ENCODE data around the gene TEPSIN. TPM values are rescaled to one million over a fixed set of nuclear protein-coding genes. Genes with fewer than 3 reads are reported as not detected.

The TEPSIN gene, protein sequence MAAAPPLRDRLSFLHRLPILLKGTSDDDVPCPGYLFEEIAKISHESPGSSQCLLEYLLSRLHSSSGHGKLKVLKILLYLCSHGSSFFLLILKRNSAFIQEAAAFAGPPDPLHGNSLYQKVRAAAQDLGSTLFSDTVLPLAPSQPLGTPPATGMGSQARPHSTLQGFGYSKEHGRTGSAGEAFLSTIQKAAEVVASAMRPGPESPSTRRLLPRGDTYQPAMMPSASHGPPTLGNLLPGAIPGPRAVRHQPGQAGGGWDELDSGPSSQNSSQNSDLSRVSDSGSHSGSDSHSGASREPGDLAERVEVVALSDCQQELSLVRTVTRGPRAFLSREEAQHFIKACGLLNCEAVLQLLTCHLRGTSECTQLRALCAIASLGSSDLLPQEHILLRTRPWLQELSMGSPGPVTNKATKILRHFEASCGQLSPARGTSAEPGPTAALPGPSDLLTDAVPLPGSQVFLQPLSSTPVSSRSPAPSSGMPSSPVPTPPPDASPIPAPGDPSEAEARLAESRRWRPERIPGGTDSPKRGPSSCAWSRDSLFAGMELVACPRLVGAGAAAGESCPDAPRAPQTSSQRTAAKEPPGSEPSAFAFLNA
- total RNA-seq (2014; rRNA removed; shearing (Covaris generic); ENCODE audit: low replicate concordance), result 19.5 and 20.4 TPM in 2 replicates

DNA sequence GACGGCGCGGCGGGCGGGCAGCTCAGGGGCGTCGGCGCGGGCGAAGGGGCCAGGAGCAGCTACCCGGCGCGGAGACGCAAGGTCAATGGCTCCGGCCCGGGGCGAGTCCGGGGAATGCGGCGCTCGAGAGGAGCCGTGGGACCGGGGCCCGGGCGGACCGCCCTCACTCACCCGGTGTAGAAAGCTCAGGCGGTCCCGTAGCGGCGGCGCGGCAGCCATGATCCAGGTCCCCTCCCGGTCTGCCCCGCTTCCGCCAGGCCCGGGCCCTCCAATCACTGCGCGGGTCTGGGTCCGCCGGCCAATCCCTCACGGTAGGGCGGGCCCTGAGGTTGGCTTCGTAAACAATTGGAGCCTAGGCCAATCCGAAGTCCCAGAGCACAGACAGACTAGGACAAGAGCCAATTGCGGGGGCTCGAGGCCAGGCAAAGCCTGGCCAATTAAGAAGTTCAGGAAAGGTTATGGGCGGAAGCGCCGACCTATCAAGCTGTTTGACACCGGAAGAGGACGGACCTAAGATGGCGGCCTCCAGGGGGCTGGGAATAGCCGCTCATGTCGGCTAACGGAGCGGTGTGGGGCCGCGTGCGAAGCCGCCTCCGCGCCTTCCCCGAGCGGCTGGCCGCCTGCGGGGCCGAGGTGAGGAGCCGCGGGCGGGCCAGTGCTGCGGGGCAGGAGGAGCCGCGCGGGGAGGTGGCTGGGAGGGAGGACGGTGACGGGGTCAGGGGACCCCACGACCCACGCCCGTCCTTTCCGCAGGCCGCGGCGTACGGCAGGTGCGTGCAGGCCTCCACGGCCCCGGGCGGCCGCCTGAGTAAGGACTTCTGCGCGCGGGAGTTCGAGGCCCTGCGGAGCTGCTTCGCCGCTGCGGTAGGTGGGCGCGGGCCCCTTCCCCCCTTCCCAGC, at the start of gene TEPSIN, which contains the start of gene NDUFAF8:
Gene TEPSIN (minus strand): TSS at position 241 of the 899 bp plus-strand sequence. CDS start 22 bp downstream, at position 219.
Gene NDUFAF8 (plus strand): TSS at position 504 of the 899 bp plus-strand sequence. CDS start 46 bp downstream, at position 550.
- Histone ChIP-seq H3K27me3 (no peaks in the 10 kb centered on the region), H3K9me3 (no peaks in the 10 kb centered on the region), H3K36me3 (peaks cover 35% of the 10 kb centered on the region), H3K4me3 (peak within 1 kb of the TSS; percentile 88)
- peak; percentile 99 for DNase-seq

DNA sequence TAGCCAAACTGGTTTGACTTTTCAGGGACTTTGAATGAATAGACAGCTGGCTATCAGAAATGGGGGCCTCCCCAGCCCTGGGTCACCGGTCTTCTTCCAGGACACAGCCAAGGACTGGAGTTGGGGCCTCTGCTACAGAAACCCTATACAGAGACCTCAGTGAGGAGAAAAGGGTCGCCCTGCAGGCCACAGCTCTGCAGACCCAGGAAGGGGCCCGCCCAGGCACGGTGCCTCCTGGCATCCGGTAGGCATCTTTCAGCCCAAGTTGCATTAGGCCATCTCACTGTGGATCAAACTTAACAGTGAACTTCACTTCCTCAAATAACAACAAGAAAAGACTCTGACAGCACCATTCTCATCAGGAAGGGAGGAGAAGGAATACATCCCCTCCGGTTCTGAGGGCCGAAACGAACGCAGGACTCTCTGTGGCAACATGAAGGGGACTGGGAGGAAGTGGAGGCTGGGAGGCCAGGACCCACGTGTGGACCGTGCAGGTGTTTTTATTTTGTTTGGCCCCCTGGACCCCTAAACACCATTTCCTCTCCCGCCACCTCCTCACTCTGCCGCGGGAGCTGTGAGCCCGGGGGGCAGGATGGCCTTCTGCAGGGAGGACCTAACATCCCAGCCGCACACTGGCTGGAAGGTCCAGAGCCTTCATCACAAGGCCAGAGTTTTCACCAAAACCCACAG, 49.0 kb upstream of the TEPSIN start:
- Histone ChIP-seq H3K4me3 (no peak overlapping the region), H3K36me3 (peaks cover 39% of the 10 kb centered on the region), H3K27me3 (no peaks in the 10 kb centered on the region), H3K9me3 (no peaks in the 10 kb centered on the region)
- no peak for DNase-seq

DNA sequence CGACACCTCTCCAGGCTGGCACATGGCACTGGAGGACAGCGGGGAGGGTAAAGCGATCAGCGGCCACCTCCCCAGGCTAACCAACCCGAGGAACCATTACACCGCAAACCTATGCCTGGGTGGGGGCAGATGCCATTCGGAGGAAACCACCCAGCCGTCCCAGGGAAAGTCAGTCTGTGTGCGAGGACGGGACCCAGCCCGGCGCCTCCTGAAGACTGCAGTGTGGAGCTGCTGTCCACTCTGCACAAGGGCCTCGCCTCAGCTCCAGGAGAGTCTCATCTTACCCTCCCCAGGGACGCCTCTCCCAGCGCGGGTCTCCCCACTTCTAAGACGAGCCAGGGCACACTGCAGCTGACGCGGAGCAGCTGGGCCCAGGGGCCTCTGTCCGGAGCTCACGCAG, 48.3 kb upstream of the TEPSIN start:
- no peak overlapping the region for H3K4me3 ChIP-seq
- no peaks in the 10 kb centered on the region for H3K27me3 ChIP-seq
- H3K36me3 ChIP-seq, result peaks cover 36% of the 10 kb centered on the region
- no peaks in the 10 kb centered on the region for H3K9me3 ChIP-seq
- no peak for DNase-seq

DNA sequence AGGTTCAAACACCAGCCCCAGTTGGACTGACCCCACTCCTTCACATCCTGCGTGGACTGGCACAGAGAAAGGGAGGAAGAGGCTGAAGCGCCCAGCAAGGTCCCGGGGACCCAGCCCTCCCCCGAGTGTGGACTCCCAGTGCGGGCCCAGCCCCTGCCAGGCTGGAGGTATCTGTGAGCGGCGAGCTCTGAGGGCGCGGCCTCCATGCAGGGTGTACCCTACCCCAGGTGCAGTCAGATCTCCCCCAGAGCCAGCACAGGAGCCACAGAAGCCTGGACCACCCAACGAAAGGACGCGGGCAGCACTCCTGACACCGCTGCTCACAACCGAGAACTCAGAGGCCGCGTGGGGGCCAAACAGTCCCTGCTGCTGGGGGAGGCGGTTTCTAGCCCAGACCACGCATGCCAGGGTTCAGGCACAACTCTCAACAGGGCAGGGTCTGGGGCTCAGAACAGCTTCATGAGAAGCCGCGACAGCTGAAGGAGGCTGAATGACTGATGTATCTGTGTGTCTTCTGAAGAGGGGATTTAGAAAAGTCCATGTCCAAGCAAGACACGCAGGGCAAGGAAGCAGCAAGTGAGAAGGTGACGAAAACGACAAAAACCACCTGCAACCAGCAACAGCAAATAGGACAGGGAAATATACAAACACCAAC, 47.8 kb upstream of the TEPSIN start:
- Histone ChIP-seq H3K9me3 (no peaks in the 10 kb centered on the region), H3K36me3 (peaks cover 38% of the 10 kb centered on the region), H3K27me3 (no peaks in the 10 kb centered on the region), H3K4me3 (no peak overlapping the region)
- no peak for DNase-seq

DNA sequence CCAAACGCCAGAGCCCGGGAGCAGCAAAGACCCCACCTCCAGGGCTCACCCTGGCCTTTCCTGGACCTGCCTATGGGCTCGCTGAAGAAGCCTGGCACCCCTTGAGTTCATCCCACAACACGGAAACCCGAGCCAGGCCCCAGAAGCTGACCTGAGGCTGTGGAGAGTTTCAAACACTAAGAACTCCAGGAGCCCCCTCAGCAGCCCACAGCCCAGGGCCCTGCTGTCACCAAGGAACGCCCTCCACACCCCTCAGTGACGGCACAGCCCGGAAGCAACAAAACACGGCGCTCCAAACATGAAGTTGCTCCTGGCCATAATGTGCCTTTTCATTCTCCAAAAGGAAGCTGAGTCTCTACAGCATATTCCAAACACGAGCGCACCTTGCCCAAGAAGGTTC, 47.0 kb upstream of the TEPSIN start:
- Histone ChIP-seq H3K27me3 (no peaks in the 10 kb centered on the region), H3K9me3 (no peaks in the 10 kb centered on the region), H3K36me3 (peaks cover 43% of the 10 kb centered on the region), H3K4me3 (no peak overlapping the region)
- no peak for DNase-seq

DNA sequence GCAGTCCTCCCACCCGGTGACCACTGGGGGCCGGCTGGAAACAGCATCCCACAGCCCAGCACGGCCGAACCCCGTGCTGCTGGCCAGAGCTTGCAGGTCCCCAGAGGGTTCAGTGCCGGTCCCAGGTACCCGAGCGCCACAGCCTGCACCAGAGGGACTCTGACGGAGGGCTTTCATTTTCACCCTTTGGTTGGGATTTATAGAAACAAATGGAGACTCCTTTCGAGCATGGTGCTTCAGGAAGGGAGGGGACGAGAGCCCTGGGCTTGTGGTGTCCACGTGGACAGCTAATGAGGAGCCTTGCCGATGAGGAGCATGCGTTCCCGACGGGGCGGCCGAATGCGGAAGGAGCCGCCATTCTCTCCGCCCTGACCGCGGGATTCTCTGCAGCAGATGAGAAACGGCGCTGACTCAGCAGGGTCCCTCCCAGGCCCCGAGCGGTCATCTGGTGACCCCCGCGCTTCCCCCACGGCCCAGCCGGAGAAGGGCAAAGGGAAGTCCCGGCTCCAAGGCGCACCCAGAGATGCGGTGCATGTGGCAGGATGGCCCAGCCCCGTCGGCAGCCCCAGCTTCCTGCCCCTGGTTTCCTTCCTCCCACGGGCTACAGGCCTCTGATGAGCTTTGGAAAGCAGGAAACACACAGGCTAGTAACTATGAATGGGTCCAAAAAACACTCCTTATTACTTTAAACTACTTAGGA, 46.5 kb upstream of the TEPSIN start:
- no peak for DNase-seq
- no peaks in the 10 kb centered on the region for H3K27me3 ChIP-seq
- H3K9me3 ChIP-seq, result no peaks in the 10 kb centered on the region
- peaks cover 42% of the 10 kb centered on the region for H3K36me3 ChIP-seq
- no peak overlapping the region for H3K4me3 ChIP-seq

DNA sequence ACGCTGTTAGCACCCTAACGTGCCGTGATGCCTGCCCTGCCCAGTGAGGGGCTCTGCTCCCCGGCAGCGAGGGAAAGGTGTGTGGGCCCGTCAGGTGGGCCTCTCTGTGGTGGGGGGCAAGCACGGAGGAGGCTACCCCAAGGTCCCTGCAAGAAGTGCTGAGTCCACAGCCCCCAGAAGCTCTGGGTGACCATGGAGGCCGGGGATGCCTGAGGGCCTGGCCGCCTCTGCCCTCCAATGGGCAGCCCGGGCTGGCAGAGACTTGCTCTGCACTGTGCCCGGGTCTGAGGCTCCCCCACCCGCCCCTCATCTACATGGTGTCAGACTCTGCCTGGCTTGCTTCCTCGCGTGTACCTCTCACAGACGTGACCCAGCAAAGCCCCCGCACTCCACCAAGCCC, 44.0 kb upstream of the TEPSIN start:
- no peak for DNase-seq
- no peaks in the 10 kb centered on the region for H3K9me3 ChIP-seq
- H3K36me3 ChIP-seq, result peaks cover 35% of the 10 kb centered on the region
- H3K4me3 ChIP-seq, result no peak overlapping the region
- H3K27me3 ChIP-seq, result no peaks in the 10 kb centered on the region

DNA sequence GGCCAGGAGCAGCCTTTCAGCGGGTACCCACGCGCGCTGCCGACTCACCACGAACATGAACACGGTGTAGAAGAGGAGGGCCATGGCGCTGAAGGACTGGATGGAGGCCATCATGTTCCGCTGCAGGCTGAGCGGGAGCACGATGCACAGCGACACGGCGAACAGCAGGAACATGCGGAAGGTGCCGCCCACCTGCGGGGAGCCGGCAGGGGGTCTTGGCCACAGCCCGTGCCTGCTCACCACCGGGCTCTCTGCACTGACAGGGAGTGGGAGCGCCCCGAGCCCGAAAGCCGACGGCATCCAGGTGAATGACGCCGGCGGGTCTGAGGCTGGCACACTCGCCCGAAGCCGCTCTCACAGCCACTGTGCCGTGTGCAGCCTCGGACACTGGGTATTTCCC, 43.3 kb upstream of the TEPSIN start:
- H3K4me3 ChIP-seq, result no peak overlapping the region
- no peak for DNase-seq
- no peaks in the 10 kb centered on the region for H3K9me3 ChIP-seq
- H3K36me3 ChIP-seq, result peaks cover 35% of the 10 kb centered on the region
- H3K27me3 ChIP-seq, result no peaks in the 10 kb centered on the region

DNA sequence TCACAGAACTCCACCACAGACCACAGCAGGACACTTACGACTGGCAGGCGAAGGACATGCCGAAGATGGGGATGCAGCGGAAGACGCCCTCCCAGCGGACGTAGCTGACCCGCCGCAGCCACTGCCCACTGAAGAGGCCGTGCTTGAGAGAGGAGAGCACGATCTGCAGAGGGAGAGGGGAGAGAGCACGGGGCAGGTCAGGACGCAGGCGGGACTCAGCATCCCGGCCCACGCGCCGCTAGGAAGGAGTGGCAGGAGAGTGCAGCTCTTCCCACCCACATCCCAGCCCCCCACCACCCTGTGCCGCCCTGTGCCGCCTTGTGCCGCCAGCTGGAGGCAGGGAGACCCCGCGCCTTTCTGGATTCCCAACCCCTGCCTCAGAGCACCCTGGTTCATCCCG, 41.7 kb upstream of the TEPSIN start:
- Histone ChIP-seq H3K27me3 (no peaks in the 10 kb centered on the region), H3K4me3 (no peak overlapping the region), H3K36me3 (peaks cover 35% of the 10 kb centered on the region), H3K9me3 (no peaks in the 10 kb centered on the region)
- no peak for DNase-seq

DNA sequence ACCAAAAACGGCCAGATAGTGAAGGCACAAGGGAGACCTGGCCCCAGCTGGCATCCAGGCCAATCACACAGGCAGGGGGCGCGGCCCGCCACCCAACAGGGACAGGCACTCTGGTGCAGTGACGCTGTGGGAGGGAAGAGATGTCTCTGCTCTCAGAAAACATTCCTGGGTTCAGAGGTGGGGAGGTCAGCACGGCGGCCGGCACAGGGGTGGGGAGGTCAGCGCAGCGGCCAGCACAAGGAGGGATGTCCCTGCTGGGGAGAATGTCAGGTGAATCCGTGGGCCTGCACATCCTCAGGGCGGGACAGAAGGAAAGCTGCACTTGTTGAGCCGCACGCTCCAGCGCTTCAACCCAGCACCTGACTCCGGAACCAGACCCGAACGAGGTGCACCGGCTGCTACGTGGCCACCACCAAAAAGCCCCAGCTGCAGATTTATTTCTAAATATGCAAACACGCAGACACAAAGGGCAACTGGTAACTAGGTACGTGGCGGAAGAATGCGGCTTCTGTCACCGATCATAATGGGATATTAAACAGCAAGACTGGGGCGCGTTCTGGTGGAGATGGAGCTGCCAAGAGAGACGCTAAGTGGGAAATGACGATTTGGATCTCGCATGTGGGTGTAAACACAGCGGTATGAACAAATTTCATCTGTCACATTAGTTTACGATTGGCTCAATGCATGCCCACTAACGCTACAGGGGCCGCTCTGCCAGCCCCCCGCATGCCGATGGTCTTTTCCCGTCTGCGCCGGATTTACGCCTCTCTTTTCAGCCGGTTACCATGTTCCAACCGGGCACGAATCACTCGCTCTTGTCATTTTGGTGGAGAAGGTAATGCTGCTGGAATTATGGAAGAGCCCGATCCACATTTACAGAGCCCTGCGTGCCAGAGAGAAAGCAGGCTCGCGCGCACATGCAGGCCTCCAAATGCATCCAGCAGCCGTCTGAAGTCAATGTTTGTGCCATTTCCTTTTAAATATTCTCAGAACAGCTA, 40.7 kb upstream of the TEPSIN start:
- no peaks in the 10 kb centered on the region for H3K27me3 ChIP-seq
- peaks cover 43% of the 10 kb centered on the region for H3K36me3 ChIP-seq
- no peak for DNase-seq
- no peak overlapping the region for H3K4me3 ChIP-seq
- no peaks in the 10 kb centered on the region for H3K9me3 ChIP-seq

DNA sequence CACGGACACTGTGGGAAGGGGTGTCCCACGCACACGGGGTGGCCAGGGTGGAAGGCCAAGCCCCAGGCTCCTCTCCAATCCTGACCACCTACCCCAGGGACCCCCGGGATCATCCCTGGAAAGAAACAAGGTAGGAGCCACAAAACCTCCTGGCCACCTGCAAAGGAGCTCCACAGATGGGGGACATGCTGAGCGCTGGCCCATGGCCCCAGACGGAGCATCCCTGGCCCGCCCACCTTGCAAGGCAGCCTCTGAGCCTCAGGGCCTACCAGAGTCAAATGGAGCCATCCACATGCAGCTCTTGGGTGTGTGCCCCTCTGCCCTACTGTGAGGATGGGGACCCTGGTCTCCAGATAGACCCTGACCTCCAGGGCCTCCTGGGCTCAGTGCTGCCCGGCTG, 40.0 kb upstream of the TEPSIN start:
- Histone ChIP-seq H3K4me3 (no peak overlapping the region), H3K9me3 (no peaks in the 10 kb centered on the region), H3K36me3 (peaks cover 42% of the 10 kb centered on the region), H3K27me3 (no peaks in the 10 kb centered on the region)
- DNase-seq, result no peak

DNA sequence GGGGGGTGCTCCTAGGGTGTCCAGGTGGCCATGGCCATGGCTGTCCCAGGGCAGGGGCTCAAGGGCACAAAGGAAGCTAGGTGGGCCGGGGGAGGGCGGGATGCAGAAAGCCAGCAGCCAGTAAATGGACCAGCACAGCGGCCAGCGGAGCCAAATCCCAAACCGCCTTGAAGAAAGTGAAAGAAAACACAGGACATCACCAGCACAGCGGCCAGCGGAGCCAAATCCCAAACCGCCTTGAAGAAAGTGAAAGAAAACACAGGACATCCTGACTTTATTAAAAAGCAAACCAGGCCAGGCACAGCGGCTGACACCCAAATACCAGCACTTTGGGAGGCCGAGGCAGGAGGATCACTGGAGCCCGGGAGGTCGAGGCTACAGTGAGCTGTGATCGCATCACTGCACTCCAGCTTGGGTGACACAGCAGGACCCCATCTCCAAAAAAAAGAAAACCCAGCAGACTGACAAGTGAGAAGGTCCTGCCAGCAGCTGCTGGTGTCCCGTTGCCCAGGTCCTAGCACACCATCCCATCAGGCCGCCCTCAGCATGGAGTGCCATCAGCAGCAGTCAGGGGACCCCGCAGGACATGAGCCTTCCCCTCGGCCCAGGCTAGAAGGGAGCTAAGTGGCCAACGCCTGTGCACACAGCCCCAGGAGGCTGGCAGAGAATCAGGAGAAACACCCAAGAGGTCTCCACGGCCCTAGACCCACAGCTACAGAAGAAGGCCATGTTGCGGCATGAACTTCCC, 39.3 kb upstream of the TEPSIN start:
- H3K27me3 ChIP-seq, result no peaks in the 10 kb centered on the region
- H3K9me3 ChIP-seq, result no peaks in the 10 kb centered on the region
- DNase-seq, result no peak
- no peak overlapping the region for H3K4me3 ChIP-seq
- H3K36me3 ChIP-seq, result peaks cover 46% of the 10 kb centered on the region

DNA sequence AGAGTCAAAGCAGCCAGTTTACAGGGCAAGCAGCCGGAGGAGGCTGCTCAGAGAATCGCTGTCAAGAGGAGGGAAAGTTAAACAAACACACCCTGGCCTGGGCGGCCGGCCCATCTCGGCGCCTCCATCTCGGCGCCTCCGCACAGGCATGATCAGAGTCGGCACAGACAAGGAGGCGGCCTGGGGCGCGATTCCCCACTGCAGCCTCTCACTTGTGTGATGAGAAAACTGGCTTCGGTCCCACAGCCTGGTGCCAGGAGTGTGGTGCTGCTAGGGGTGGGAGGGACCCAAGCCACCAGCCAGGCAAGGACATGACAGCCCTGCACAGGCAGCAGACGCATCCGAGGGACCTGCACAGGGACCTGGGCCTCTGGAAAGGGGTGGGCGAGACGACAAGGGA, 38.6 kb upstream of the TEPSIN start:
- peaks cover 47% of the 10 kb centered on the region for H3K36me3 ChIP-seq
- H3K9me3 ChIP-seq, result no peaks in the 10 kb centered on the region
- no peak overlapping the region for H3K4me3 ChIP-seq
- DNase-seq, result no peak
- H3K27me3 ChIP-seq, result no peaks in the 10 kb centered on the region

DNA sequence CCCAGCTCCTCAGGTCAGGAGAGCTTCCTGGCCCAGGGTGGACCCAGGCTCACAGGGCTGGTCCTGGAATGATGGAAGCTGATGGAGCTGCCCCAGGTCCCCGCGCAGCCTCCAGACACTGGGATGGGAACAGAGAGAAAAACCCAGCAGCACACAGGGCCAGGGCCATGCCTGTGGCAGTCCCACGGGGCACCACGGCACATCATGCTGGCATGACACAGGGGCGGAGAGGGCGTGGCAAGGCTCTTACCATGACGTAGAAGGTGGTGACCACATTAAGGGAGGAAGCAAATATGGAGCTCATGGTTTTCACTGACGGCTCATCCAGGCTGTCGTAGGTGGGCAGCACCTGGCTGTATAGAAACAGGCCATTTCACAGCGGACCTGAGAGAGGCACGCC, 37.9 kb upstream of the TEPSIN start:
- Histone ChIP-seq H3K36me3 (peaks cover 47% of the 10 kb centered on the region), H3K4me3 (no peak overlapping the region), H3K27me3 (no peaks in the 10 kb centered on the region), H3K9me3 (no peaks in the 10 kb centered on the region)
- no peak for DNase-seq

Data from MG63 (cell line).